Breast epithelium (tissue), 3 donors: Measurements from ENCODE around the gene TRPM7.

Source experiments
- POLR2A ChIP-seq: fragments of 450-650 bp; IDR thresholded peaks from one replicate; pipeline ENCODE4 v1.6.1; 2016; ENCODE audit warnings: antibody characterized with exemption, mild to moderate bottlenecking, moderate library complexity
- POLR2AphosphoS5 ChIP-seq, 3 donors: sonication (generic); formaldehyde crosslinking; IDR thresholded peaks; one replicate each; pipeline ENCODE4 v1.6.1; 2017; ENCODE audit warnings: antibody characterized with exemption in 3 of 3
- TF ChIP-seq, protein P1 (sequence below), 3 donors: fragments of 450-650 bp; IDR thresholded peaks; one replicate each; pipeline ENCODE4 v1.5.1; 2016 to 2017; ENCODE audit warnings: antibody characterized with exemption in 3 of 3, mild to moderate bottlenecking in 3 of 3, moderate library complexity in 3 of 3

GRCh38 chr15:50523851-50524251 lies 162.7 kb downstream of the TRPM7 start:
- TF ChIP-seq POLR2AphosphoS5 (IDR thresholded peaks at IDR 0.05) (no peak), POLR2A (no peak)
- TF ChIP-seq, protein P1, sequence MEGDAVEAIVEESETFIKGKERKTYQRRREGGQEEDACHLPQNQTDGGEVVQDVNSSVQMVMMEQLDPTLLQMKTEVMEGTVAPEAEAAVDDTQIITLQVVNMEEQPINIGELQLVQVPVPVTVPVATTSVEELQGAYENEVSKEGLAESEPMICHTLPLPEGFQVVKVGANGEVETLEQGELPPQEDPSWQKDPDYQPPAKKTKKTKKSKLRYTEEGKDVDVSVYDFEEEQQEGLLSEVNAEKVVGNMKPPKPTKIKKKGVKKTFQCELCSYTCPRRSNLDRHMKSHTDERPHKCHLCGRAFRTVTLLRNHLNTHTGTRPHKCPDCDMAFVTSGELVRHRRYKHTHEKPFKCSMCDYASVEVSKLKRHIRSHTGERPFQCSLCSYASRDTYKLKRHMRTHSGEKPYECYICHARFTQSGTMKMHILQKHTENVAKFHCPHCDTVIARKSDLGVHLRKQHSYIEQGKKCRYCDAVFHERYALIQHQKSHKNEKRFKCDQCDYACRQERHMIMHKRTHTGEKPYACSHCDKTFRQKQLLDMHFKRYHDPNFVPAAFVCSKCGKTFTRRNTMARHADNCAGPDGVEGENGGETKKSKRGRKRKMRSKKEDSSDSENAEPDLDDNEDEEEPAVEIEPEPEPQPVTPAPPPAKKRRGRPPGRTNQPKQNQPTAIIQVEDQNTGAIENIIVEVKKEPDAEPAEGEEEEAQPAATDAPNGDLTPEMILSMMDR (IDR thresholded peaks at IDR 0.05), result no peak
